MM.1S (cell line): ENCODE measurements around the gene C19orf25.

Experiments used
- EZH2 ChIP-seq: fragments of 300-600 bp; sonication (generic); optimal IDR thresholded peaks from 2 replicates; pipeline ENCODE3; 2017; ENCODE audit warnings: low read depth, mild to moderate bottlenecking, antibody characterized with exemption, low read length, mixed read lengths
- EZH2phosphoT487 ChIP-seq: fragments of 300-600 bp; sonication (generic); IDR thresholded peaks from 2 replicates; pipeline ENCODE4 v1.6.1; 2018; ENCODE audit warnings: antibody characterized with exemption, low read length
- TF ChIP-seq, protein P1 (sequence below): fragments of 300-600 bp; sonication (generic); IDR thresholded peaks from 2 replicates; pipeline ENCODE4 v1.5.1; 2016; ENCODE audit warnings: antibody characterized with exemption, low read length, mixed read lengths

DNA sequence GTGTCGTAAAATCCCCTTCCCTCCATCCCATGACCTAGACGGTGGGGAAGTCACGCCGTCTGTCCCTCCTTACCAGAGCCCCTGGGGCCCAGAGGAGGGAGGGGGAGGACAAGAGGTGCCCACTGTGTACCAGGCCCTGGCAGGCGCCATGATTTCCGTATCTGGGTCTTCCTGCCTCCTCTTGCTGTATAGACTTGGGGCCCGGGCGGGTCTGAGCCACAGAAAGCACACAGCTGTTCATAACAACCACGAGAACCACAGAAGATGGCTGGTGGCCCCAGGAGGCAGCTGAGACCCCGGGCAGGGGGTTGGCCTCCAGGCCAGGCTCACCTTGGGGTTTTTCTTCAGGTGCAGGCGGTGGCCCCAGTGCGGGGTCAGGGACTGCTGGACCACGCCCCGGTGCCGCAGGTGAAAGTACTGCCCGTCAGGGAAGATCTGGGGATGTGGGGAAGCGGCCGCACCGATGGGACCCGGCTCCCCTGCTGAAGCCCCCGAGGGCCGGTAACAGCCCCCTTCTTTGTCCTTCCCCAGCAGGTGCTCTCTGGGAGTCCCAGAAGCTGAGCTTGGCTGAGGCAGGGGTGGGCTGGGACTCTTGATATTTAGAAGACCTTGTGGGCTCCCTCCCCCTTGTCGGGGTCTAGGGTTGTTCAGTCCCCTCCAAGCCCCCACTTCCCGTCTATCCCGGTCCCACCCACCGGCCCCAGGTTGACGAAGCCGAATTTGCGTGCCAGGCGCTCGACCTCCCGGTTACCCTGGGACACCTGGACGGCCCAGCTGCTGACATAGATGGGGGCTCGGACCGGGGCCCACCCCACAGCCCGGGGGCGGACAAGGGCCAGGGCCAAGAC is 10.7 kb upstream of the C19orf25 start:
- TF ChIP-seq EZH2 (no peak), EZH2phosphoT487 (no peak)
- TF ChIP-seq, protein P1, sequence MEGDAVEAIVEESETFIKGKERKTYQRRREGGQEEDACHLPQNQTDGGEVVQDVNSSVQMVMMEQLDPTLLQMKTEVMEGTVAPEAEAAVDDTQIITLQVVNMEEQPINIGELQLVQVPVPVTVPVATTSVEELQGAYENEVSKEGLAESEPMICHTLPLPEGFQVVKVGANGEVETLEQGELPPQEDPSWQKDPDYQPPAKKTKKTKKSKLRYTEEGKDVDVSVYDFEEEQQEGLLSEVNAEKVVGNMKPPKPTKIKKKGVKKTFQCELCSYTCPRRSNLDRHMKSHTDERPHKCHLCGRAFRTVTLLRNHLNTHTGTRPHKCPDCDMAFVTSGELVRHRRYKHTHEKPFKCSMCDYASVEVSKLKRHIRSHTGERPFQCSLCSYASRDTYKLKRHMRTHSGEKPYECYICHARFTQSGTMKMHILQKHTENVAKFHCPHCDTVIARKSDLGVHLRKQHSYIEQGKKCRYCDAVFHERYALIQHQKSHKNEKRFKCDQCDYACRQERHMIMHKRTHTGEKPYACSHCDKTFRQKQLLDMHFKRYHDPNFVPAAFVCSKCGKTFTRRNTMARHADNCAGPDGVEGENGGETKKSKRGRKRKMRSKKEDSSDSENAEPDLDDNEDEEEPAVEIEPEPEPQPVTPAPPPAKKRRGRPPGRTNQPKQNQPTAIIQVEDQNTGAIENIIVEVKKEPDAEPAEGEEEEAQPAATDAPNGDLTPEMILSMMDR, result no peak
